Heart left ventricle (tissue), 13 donors: ENCODE data around the gene WDR41.

ENCODE experiments used
- POLR2A ChIP-seq, 2 donors: fragments of 450-650 bp; IDR thresholded peaks; one replicate each; pipeline ENCODE4 v1.6.1; 2017; ENCODE audit warnings: antibody characterized with exemption in 2 of 2, mild to moderate bottlenecking in 2 of 2, moderate library complexity in 2 of 2
- TF ChIP-seq, protein P1 (sequence below), 12 donors: fragments of 200-600 bp; sonication (generic) in 4 of 12; IDR thresholded peaks; one replicate each; pipeline versions ENCODE4 v1.5.0 to v1.8.0; 2018 to 2022; ENCODE audit warnings: antibody characterized with exemption in 12 of 12, mild to moderate bottlenecking in 5 of 12
- donor health status: ischemic (EF 13 %, LVEDD 7.1; RV severe dilation, severe dysfunction).
- donor health status: DM: no; HTN: yes; CAD: no.
- donor health status: DM: no; HTN: no; CAD: no.
- donor health status: ischemic (EF 25% LVEDD 6.9; RV normal size, moderate dysfunction).
- donor health status: ischemic (EF 25% LVEDD 5.7; RV mildly dilated, moderate dysfunction).
- donor health status: ischemic (EF 35%, LVEDD 5.7; RV mildly dilated, moderate dysfunction).
- donor health status: nonischemic (EF 11% LVEDD 7.7; RV severe dilation, severe dysfunction).
- donor health status: DM: yes; HTN: yes; CAD: no.
- donor health status: PGD.
- donor health status: ischemic (EF 29% LVEDD 5.4; RV normal size, mild dysfunction).
- donor health status: nonischemic (EF 23%, LVEDD 6.1; RV moderate dilation, normal function).

DNA sequence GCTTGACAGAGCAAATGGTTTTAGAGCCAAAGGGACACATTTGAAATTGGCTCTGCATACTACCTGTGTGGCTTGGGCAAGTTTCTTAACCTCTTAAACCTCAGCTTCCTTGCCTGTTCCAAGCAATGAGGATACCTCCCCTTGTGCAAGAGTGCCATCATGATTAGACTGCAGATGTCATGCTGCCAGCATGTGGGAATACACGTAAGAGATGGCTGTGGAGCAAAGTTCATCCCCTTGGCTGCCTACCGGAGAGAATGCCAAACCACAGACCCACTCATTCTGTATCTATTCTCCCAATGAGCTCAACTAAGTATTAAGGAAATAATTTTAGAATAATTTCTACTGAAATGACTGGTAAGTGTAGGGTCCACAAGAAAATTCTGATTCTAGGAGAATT is 101.3 kb downstream of the WDR41 start:
- TF ChIP-seq, protein P1, sequence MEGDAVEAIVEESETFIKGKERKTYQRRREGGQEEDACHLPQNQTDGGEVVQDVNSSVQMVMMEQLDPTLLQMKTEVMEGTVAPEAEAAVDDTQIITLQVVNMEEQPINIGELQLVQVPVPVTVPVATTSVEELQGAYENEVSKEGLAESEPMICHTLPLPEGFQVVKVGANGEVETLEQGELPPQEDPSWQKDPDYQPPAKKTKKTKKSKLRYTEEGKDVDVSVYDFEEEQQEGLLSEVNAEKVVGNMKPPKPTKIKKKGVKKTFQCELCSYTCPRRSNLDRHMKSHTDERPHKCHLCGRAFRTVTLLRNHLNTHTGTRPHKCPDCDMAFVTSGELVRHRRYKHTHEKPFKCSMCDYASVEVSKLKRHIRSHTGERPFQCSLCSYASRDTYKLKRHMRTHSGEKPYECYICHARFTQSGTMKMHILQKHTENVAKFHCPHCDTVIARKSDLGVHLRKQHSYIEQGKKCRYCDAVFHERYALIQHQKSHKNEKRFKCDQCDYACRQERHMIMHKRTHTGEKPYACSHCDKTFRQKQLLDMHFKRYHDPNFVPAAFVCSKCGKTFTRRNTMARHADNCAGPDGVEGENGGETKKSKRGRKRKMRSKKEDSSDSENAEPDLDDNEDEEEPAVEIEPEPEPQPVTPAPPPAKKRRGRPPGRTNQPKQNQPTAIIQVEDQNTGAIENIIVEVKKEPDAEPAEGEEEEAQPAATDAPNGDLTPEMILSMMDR (IDR thresholded peaks at IDR 0.05) = no peak
- TF ChIP-seq POLR2A (IDR thresholded peaks at IDR 0.05) = no peak
